DOHH2 (cell line): ENCODE results near the gene CCDC85C.

ENCODE experiments used
- H3F3A ChIP-seq: fragments of 200-600 bp; sonication (generic), shearing (Covaris generic); 2 replicates; pipeline ENCODE4 v1.6.0; 2016; ENCODE audit warnings: antibody characterized with exemption, mild to moderate bottlenecking; ENCODE audit not compliant: control insufficient read depth, insufficient read depth
- H3K27ac ChIP-seq: fragments of 200-600 bp; sonication (generic); 2 replicates; pipeline ENCODE4 v1.5.1; 2014; ENCODE audit warnings: low read depth, mild to moderate bottlenecking, low read length, moderate library complexity
- H3K27me3 ChIP-seq: fragments of 200-600 bp; sonication (generic); 2 replicates; pipeline ENCODE4 v1.6.1; 2014; ENCODE audit warnings: mild to moderate bottlenecking, low read length, mixed read lengths; ENCODE audit not compliant: control insufficient read depth
- H3K36me3 ChIP-seq: fragments of 200-600 bp; sonication (generic); 2 replicates; pipeline ENCODE4 v1.6.1; 2014; ENCODE audit warnings: mild to moderate bottlenecking, low read length, moderate library complexity, mixed read lengths; ENCODE audit not compliant: control insufficient read depth
- H3K4me1 ChIP-seq: fragments of 200-600 bp; sonication (generic); 2 replicates; pipeline ENCODE4 v1.6.1; 2014; ENCODE audit warnings: mild to moderate bottlenecking, low read length, mixed read lengths; ENCODE audit not compliant: control insufficient read depth
- H3K4me2 ChIP-seq: fragments of 200-600 bp; sonication (generic); 2 replicates; pipeline ENCODE4 v1.6.0; 2014; ENCODE audit warnings: mild to moderate bottlenecking, low read length, moderate library complexity
- H3K4me3 ChIP-seq: fragments of 200-600 bp; sonication (generic); 2 replicates; pipeline ENCODE4 v1.5.1; 2014; ENCODE audit warnings: mild to moderate bottlenecking, low read length, mixed read lengths
- H3K79me2 ChIP-seq: fragments of 200-600 bp; sonication (generic); 2 replicates; pipeline ENCODE4 v1.6.1; 2014; ENCODE audit warnings: mild to moderate bottlenecking, low read length, mixed read lengths; ENCODE audit not compliant: control insufficient read depth
- H3K9me2 ChIP-seq: fragments of 200-600 bp; sonication (generic); replicated peaks from 2 replicates; pipeline ENCODE4 v1.6.1; 2014; ENCODE audit warnings: mild to moderate bottlenecking, low read length, mixed read lengths; ENCODE audit not compliant: control insufficient read depth
- H3K9me3 ChIP-seq: fragments of 200-600 bp; sonication (generic); 2 replicates; pipeline ENCODE4 v1.6.1; 2014; ENCODE audit warnings: antibody characterized with exemption, low read length, mixed read lengths; ENCODE audit not compliant: control insufficient read depth, insufficient read depth
- H4K20me1 ChIP-seq: fragments of 200-600 bp; sonication (generic); 2 replicates; pipeline ENCODE4 v1.6.0; 2014; ENCODE audit warnings: low read depth, mild to moderate bottlenecking, antibody characterized with exemption, low read length, moderate library complexity; ENCODE audit not compliant: control insufficient read depth, insufficient read depth
- EZH2phosphoT487 ChIP-seq: fragments of 200-600 bp; sonication (generic); IDR thresholded peaks from 2 replicates; pipeline ENCODE4 v1.6.1; 2017; ENCODE audit warnings: borderline replicate concordance, mild to moderate bottlenecking, antibody characterized with exemption, low read length, moderate library complexity, mixed read lengths
- TF ChIP-seq, protein P1 (sequence below): fragments of 200-600 bp; sonication (generic); IDR thresholded peaks from one replicate; pipeline ENCODE4 v1.5.1; 2014; ENCODE audit warnings: antibody characterized with exemption, mild to moderate bottlenecking, low read depth, low read length; ENCODE audit not compliant: poor library complexity, severe bottlenecking

CCDC85C gene

DNA sequence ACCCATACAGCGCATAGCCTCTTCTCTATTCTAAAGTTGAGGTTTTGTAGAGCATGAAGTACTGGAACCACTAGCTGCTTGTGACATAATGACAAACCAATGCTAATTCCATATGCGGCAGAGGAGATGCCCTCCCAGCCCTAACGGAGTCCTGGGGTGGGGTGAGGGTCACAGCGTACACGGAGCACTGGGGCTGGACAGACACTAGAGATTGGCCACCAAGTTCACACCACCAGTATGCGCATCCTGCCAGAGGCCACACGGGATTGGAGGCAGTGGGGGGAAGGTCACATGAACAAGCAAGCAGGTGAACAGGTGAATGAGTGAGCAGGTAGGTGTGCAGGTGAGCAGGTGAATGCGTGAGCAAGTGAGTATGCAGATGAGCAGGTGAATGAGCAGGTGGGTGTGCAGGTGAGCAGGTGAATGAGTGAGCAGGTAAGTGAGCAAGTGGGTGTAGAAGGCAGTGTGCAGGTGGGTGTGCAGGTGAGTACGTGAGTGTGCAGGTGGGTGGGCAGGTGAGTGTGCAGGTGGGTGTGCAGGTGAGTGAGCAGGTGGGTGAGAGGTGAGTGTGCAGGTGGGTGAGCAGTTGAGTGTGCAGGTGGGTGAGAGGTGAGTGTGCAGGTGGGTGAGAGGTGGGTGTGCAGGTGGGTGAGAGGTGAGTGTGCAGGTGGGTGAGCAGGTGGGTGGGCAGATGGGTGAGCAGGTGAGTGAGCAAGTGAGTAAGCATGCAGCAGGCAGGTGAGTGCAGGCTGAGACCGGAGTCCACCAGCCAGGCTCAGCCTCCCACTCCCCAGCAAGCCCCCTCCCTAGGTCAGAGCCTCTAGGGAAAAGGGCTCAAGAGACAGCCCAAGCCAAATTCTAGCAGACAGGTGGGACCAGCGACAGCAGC, 52.7 kb downstream of the CCDC85C start:
- Histone ChIP-seq H3K36me3 (no peaks in the 10 kb centered on the region), H3K27me3 (peaks cover 8% of the 10 kb centered on the region), H3K9me3 (no peaks in the 10 kb centered on the region), H3K79me2 (no peaks in the 10 kb centered on the region), H3K9me2 (no peaks in the 10 kb centered on the region), H3K4me2 (no peak overlapping the region), H3F3A (no peaks in the 10 kb centered on the region), H3K4me3 (no peak overlapping the region), H4K20me1 (no peaks in the 10 kb centered on the region), H3K4me1 (no peaks in the 10 kb centered on the region), H3K27ac (no peak overlapping the region)
- TF ChIP-seq, protein P1, sequence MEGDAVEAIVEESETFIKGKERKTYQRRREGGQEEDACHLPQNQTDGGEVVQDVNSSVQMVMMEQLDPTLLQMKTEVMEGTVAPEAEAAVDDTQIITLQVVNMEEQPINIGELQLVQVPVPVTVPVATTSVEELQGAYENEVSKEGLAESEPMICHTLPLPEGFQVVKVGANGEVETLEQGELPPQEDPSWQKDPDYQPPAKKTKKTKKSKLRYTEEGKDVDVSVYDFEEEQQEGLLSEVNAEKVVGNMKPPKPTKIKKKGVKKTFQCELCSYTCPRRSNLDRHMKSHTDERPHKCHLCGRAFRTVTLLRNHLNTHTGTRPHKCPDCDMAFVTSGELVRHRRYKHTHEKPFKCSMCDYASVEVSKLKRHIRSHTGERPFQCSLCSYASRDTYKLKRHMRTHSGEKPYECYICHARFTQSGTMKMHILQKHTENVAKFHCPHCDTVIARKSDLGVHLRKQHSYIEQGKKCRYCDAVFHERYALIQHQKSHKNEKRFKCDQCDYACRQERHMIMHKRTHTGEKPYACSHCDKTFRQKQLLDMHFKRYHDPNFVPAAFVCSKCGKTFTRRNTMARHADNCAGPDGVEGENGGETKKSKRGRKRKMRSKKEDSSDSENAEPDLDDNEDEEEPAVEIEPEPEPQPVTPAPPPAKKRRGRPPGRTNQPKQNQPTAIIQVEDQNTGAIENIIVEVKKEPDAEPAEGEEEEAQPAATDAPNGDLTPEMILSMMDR, result no peak
- TF ChIP-seq EZH2phosphoT487, result no peak

DNA sequence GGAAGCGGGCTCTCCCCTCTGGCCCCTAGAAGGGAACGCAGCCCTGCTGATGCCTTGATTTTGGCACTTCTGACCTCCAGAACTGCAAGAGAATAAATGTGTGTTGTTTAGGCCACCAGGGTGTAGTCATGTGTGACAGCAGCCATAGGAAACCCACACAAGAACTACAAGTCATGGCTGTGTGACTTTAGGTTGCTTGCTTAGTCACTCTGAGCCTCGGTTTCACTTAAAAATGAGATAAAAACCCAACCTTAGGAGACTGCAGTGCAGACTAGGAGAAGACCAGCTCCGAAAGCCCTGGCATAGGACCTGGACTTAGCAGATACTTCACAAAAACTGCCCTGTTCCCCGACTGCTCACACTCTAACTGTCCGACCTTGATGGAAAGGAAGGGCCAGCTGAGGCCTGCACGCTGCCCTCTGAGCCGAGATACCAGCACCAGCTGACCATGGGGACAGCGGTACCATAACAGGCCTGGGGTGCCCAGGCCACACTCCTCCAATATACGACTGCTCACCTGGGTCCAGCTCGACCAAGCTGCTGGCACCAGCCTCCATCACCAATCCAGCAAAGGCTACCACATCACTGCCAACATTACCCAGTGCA, 53.5 kb downstream of the CCDC85C start:
- no peaks in the 10 kb centered on the region for H3K79me2 ChIP-seq

DNA sequence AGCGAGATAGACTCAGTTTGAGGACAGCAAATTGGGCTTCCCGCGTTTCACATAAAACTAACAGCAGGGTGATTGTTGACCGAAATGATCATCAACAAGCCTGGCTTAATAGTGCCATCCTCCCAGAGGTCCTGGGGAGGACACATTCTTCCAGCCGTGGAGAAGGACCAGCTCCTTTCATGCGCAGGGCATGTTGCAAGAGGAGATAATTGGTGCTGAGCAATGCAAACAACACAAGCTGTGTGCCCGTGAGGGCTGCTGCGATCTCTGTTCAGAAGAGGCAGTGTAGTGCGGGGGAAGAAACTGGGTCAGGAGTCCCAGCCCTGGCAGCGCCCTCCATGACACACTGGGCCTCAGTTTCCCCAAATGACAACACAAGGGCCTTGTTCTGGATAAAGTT, 54.3 kb downstream of the CCDC85C start:
- TF ChIP-seq EZH2phosphoT487, result no peak
- TF ChIP-seq, protein P1, result no peak
- H3K36me3 ChIP-seq, result no peaks in the 10 kb centered on the region
- H3K4me2 ChIP-seq, result no peak overlapping the region
- peaks cover 8% of the 10 kb centered on the region for H3K27me3 ChIP-seq
- no peak overlapping the region for H3K4me3 ChIP-seq
- H4K20me1 ChIP-seq, result 0 out of 2 replicates have a peak, but pooled peaks cover 3% of the 10 kb centered on the region
- no peaks in the 10 kb centered on the region for H3K4me1 ChIP-seq
- no peaks in the 10 kb centered on the region for H3K9me2 ChIP-seq
- H3K27ac ChIP-seq, result no peak overlapping the region
- no peaks in the 10 kb centered on the region for H3F3A ChIP-seq
- no peaks in the 10 kb centered on the region for H3K79me2 ChIP-seq
- no peaks in the 10 kb centered on the region for H3K9me3 ChIP-seq

More for the DNA sequence above, 53.5 kb downstream of the CCDC85C start:
- H3K4me1 ChIP-seq, result no peaks in the 10 kb centered on the region
- H3K36me3 ChIP-seq, result no peaks in the 10 kb centered on the region
- H3K27ac ChIP-seq, result no peak overlapping the region
- H3K4me3 ChIP-seq, result no peak overlapping the region
- peaks cover 8% of the 10 kb centered on the region for H3K27me3 ChIP-seq
- no peak overlapping the region for H3K4me2 ChIP-seq
- H4K20me1 ChIP-seq, result no peaks in the 10 kb centered on the region
- no peaks in the 10 kb centered on the region for H3F3A ChIP-seq
- no peaks in the 10 kb centered on the region for H3K9me2 ChIP-seq
- TF ChIP-seq, protein P1, result no peak
- no peak for TF ChIP-seq EZH2phosphoT487
- no peaks in the 10 kb centered on the region for H3K9me3 ChIP-seq
